NK-92 treated with Interleukin-12 subunit alpha and Interleukin-12 subunit beta, amount 100 ng/mL, for 24 hours (cell line): ENCODE results near the gene HBM.
"Not testable (repeated sequence)": the region's sequence is repeated elsewhere in the genome, so short reads cannot be mapped to it uniquely, and the experiment has no call there.

Experiments used
- DNase-seq: peaks from one replicate; lab custom pipeline; 2025; lab: John Stamatoyannopoulos, UW

Gene HBM

DNA sequence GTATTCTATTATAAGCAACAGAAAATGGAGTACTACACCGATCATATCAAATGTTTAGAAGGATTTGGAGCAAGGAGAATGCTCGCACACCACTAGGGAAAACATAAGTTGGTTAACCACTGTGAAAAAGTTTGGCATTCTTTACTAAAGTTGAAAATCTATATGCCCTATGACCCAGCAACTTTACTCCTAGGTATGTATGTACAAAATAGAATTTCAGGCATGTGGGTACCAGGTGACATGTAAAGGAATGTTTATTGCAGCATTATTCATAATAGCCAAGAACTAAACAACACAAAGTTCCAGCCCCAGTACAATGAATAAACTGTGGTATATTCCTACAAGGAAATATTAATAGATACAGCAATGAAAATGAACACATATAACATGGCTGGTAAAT, 19.1 kb upstream of the HBM start:
- DNase-seq: no peak

DNA sequence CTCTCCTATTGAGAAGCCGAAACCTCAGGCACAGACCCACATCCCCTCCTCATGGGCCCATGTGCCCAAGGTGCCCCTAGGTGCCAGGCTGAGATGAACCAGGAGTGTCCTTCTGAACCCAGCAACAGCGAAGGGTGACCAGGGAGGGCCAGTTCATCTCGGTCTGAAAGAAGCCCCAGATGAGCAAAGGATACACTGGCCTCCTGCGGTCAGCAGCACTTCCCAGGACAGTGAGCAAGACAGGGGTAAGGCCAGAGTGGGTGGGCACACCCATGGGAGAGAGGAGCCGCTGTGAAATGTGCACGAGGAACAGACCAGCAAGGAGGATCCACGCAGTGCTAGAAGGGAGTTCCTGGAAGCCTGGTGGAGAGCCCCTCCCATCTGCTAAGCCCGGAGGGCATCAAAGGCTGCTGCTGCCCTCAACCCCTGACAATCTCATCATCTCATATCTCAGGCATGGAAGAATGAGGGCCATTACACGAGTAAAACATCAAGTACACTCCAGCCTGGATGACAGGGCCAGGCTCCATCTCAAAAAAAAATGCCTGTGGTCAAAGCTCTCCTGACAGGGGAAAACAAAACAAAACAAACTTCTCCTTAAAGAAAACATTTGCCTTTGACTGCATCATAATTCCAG, 16.6 kb upstream of the HBM start:
- DNase-seq: no peak

DNA sequence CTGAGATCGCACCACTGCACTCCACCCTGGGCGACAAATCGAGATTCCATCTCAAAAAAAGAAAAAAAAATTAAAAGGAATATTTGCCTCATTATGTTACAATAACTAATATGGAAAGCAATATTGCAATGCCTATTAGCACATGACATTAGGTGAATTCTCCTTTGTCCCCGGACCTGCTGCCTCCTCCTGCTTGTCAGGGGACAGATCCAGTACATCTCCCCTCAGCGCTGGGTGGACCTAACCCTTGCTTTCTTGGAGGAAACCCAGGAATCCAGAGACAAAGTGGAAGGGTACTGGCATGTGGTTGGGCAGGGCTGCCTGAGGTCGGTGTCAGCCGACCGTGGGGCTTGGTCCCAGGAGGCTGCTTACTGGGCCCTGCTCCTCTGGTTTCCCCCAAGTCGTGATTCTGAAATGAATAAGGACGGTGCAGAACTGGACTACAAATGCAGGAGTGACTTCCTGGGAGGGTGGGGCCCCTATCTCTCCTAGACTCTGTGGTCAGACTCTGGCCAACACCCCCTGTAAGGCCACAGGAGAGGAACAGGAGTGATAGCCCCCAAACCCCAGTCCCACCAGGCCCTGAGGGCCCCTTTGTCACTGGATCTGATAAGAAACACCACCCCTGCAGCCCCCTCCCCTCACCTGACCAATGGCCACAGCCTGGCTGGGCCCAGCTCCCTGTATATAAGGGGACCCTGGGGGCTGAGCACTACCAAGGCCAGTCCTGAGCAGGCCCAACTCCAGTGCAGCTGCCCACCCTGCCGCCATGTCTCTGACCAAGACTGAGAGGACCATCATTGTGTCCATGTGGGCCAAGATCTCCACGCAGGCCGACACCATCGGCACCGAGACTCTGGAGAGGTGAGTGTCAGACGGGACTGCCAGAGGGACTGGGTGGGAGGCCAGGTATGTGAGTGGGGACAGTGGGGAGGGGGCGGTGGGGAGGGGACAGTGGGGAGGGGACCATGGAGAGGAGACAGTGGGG, 13.3 kb upstream of the HBM start, which contains the start of gene HBZ:
Gene HBZ (plus strand): TSS at position 504 of the 988 bp plus-strand sequence. CDS start 266 bp downstream, at position 770.
- no peak for DNase-seq

DNA sequence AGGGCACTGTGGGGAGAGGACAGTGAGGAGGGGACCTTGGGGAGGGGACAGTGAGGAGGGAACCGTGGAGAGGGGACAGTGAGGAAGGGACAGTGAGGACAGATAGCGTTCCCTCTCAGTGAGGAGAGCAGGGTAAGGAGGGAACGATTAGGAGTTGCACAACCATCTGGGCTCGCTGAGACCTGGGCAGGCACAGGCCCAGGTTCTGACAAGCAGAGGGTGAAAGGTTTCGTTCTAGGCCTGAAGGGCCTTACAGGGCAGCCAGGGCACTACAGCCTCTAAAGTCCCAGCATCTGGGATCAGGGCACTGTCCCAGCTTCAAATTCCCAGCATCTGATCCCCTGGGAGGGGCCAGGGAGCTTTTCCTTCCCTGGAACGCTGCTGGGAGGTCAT, 12.7 kb upstream of the HBM start:
- not testable (repeated sequence) for DNase-seq

DNA sequence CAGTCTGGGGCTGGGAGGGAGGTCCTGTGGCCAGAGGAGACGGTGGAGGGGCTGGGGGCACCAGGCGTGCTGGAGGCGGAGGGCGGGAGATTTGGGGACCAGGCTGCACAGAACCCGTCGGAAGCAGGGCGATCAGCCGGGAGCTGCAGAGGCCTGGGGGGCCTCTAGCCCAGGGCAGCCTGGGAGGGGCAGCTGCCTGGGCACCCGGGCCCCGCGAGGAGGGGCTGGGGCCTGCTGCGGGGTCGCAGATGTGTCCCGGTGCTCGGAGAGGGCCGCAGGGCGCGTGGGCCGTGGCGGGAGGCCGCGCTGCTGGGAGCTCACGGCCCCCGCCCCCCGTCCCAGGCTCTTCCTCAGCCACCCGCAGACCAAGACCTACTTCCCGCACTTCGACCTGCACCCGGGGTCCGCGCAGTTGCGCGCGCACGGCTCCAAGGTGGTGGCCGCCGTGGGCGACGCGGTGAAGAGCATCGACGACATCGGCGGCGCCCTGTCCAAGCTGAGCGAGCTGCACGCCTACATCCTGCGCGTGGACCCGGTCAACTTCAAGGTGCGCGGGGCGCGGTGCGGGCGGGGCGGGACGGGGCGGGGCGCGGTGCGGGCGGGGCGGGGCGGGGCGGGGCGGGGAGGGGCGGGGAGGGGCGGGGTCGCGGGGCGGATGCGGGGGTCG, 12.1 kb upstream of the HBM start:
- DNase-seq: not testable (repeated sequence)

DNA sequence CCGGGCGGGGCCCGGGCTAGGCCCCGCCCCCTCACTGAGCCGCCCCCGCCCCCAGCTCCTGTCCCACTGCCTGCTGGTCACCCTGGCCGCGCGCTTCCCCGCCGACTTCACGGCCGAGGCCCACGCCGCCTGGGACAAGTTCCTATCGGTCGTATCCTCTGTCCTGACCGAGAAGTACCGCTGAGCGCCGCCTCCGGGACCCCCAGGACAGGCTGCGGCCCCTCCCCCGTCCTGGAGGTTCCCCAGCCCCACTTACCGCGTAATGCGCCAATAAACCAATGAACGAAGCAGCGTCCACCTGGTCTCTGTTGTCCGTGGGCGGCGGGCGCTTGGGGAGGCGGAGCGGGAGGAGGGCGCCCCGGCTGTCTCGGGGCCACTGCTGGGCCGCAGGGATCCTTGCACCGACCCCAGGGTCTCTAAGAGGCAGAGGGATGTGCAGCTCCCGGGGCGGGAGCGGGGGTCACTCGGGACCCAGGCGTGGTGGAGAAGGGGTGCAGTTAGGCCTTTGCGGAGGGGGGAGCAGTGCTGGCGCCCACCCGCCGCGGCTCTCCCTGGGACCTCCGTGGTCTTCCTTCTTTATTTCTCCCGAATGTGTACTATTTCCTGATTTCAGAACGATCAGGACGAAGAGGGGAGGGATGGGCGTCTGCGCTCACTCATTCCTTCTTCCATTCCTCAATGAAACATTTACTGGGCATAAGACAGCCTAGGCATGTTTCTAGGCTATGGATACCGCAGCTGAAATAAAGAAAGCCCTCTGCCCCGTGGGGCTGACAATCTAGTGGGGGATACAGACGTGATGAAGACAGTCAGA, 11.4 kb upstream of the HBM start:
- no peak for DNase-seq

DNA sequence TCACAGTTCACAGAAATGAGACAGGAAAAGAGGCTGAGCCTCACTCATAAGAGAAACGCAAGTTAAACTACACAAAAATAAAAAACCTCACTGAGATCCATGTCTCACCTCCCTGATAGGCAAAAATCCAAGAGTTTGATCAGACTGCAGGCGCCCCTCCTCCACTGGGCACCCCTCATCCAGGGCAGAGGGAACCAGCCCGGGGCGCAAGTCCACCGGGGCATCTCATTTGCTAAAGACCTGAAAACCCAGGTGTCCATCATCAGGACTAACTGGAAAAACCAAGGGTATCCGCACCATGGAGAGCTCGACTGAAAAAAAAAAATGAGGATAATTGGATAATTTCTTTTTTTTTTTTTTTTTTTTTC, 10.8 kb upstream of the HBM start:
- no peak for DNase-seq

DNA sequence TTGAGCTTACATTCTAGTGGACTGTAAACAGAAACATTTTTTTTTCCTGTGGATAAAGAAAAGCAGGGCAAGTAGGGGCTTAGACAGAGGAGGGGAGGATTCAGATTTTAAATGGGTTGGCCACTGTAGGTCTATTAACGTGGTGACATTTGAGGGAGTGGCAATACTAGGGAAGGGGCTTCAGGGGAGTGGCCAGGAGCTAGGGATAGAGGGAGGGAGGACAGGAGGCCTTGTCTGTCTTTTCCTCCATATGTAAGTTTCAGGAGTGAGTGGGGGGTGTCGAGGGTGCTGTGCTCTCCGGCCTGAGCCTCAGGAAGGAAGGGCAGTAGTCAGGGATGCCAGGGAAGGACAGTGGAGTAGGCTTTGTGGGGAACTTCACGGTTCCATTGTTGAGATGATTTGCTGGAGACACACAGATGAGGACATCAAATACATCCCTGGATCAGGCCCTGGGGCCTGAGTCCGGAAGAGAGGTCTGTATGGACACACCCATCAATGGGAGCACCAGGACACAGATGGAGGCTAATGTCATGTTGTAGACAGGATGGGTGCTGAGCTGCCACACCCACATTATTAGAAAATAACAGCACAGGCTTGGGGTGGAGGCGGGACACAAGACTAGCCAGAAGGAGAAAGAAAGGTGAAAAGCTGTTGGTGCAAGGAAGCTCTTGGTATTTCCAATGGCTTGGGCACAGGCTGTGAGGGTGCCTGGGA, 6.5 kb upstream of the HBM start:
- DNase-seq: no peak

DNA sequence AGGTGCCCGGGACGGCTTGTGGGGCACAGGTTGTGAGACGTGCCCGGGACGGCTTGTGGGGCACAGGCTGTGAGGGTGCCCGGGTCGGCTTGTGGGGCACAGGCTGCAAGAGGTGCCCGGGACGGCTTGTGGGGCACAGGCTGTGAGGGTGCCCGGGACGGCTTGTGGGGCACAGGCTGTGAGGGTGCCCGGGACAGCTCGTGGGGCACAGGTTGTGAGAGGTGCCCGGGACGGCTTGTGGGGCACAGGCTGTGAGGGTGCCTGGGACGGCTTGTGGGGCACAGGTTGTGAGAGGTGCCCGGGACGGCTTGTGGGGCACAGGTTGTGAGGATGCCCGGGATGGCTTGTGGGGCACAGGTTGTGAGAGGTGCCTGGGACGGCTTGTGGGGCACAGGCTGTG, 5.5 kb upstream of the HBM start:
- DNase-seq: not testable (repeated sequence)

DNA sequence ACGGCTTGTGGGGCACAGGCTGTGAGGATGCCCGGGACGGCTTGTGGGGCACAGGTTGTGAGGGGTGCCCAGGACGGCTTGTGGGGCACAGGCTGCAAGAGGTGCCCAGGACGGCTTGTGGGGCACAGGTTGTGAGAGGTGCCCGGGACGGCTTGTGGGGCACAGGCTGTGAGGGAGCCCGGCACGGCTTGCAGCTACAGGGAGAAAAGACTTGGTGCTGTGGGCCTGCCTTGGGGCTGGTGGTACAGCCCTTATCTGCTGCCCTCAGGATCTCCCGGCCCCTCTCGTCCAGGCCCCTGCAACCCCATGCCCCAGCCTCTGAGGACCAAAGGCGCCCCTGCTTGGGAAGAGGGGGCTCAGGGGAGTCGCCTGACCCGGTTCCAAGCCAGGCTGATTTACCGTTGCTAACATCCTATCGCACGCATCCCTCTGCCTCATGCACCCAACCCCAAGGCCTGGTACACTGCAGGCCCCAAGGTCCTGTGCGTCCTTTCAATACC, 5.0 kb upstream of the HBM start:
- DNase-seq: no peak

DNA sequence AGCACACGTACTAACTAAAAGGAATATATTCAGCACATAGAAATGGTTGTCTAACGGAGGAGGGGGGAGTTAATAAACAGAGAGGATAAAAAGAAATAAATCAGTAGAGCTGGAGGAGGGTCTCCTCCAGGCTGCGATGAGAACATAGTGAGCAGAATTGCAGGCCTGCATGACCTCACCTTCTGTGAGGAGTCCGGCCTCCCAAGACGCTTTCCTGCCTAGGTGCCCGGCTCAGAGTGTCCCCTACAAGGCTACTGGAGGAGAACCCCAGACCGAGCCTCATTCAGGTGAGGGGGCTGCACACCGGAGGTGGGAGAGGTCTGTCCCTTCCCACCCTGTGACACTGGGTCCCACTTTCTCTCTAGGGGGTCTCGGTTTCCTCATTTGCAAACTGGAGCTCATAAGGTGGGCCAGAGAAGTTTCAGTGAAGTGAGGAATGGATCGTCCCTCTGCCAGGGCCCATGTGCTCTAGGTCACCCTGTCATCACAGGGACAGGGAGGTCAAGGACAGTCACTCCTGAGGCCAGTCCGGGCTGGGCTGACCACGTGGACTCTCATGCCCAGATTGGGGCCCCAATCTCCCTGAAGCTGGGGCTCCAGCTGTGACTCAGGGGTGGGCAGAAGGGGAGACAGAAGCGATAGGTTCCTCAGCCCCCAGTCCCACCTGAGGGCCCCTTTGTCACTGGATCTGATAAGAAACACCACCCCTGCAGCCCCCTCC, 3.3 kb upstream of the HBM start:
- no peak for DNase-seq

DNA sequence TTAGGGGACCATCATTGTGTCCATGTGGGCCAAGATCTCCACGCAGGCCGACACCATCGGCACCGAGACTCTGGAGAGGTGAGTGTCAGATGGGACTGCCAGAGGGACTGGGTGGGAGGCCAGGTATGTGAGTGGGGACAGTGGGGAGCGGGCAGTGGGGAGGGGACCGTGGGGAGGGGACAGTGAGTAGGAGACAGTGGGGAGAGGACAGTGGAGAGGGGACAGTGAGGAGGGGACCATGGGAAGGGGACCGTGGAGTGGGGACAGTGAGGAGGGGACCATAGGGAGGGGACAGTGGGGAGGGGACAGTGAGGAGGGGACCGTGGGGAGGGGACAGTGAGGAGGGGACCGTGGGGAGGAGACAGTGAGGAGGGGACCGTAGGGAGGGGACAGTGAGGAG, 2.6 kb upstream of the HBM start:
- not testable (repeated sequence) for DNase-seq

DNA sequence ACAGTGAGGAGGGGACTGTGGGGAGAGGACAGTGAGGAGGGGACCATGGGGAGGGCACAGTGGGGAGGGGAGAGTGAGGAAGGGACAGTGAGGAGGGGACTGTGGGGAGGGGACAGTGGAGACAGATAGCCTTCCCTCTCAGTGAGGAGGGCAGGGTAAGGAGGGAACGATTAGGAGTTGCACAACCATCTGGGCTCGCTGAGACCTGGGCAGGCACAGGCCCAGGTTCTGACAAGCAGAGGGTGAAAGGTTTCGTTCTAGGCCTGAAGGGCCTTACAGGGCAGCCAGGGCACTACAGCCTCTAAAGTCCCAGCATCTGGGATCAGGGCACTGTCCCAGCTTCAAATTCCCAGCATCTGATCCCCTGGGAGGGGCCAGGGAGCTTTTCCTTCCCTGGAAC, 2.1 kb upstream of the HBM start:
- not testable (repeated sequence) for DNase-seq

DNA sequence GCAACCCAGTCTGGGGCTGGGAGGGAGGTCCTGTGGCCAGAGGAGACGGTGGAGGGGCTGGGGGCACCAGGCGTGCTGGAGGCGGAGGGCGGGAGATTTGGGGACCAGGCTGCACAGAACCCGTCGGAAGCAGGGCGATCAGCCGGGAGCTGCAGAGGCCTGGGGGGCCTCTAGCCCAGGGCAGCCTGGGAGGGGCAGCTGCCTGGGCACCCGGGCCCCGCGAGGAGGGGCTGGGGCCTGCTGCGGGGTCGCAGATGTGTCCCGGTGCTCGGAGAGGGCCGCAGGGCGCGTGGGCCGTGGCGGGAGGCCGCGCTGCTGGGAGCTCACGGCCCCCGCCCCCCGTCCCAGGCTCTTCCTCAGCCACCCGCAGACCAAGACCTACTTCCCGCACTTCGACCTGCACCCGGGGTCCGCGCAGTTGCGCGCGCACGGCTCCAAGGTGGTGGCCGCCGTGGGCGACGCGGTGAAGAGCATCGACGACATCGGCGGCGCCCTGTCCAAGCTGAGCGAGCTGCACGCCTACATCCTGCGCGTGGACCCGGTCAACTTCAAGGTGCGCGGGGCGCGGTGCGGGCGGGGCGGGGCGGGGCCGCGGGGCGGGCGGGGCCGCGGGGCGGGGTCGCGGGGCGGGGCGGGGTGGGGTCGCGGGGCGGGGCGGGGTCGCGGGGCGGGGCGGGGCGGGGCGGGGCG, 1.5 kb upstream of the HBM start:
- DNase-seq: not testable (repeated sequence)

DNA sequence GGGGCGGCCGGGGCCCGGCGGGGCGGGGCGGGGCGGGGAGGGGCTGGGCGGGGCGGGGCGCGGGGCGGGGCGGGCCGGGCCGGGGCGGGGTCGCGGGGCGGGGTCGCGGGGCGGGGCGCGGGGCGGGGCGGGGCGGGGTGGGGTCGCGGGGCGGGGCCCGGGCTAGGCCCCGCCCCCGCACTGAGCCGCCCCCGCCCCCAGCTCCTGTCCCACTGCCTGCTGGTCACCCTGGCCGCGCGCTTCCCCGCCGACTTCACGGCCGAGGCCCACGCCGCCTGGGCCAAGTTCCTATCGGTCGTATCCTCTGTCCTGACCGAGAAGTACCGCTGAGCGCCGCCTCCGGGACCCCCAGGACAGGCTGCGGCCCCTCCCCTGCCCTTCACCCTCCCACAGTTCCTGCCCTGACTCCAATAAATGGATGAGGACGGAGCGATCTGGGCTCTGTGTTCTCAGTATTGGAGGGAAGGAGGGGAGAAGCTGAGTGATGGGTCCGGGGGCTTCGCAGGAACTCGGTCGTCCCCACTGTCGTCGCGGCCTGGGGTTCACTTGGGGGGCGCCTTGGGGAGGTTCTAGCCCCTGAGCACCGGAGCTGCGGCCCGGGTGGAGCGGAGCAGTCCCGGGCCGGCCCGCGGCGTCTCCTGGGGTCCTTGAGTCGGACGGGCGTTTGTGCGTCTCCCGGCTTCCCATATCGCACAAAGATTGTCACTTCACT, 795 bp upstream of the HBM start:
- no peak for DNase-seq

DNA sequence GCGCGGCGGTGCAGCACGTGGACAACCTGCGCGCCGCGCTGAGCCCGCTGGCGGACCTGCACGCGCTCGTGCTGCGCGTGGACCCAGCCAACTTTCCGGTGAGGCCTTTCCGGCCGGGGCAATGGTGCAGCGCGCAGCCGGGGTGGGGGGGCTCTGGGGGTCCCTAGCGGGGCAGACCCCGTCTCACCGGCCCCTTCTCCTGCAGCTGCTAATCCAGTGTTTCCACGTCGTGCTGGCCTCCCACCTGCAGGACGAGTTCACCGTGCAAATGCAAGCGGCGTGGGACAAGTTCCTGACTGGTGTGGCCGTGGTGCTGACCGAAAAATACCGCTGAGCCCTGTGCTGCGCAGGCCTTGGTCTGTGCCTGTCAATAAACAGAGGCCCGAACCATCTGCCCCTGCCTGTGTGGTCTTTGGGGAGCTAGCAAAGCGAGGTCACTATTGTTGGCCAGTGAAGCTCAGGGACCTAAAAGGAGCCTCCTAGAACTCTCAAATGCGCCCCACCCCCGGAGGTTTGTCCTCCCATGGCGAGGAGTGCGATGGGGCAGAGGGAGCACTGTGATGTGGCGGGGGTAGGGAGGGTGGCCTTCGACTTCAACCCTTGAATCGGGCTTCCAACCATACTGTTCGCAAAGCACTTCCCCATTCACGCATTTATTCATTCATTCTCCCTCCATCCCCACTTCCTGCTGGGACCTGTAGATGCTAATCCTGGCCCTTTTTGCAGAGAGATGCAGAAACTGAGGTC, 770 bp downstream of the HBM start:
- no peak for DNase-seq

DNA sequence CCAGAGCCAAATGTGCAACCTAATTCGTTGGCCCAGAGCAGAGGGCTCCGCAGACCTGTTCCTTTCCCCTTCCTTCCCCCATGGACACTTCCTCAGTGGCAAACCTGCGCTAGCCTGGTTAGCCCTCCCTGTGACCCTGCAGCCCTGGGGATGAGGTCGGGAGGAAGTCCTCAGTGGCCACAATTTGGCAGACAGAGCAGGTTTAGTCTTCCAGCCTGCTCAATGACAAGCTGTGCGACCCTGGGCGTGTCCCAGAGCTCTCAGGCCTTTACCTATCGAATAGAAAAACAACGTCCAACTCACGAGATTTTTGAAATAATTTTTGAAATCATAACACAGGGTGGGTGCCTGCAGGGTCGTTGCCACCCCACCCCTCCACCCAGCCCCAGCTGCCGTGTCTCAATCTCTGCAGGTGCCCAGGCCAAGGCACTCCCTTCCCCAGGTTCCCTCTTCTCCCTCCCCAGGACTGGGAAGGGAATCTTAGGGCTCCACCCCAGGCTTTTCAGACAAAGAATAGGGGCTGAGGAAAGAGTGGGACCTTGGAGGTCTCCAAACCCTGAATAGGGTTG, 1.4 kb downstream of the HBM start:
- no peak for DNase-seq

DNA sequence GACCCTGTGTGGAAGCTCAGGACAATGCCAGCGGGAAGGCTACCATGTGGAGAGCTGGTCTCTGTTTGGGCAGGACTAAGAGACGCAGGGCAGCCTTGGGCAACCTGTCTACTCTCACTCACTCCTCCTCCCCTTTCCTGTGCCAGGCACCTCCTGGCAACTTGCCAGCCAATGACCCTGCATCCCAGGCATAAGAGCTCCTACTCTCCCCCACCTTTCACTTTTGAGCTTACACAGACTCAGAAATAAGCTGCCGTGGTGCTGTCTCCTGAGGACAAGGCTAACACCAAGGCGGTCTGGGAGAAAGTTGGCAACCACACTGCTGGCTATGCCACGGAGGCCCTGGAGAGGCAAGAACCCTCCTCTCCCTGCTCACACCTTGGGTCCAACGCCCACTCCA, 2.6 kb downstream of the HBM start:
- DNase-seq: no peak
